PFSK-1 (cell line): ENCODE measurements around the gene DAGLB.

Experiments used
- POLR2AphosphoS5 ChIP-seq: IDR thresholded peaks from 2 replicates; pipeline ENCODE4 v1.6.1; 2012; ENCODE audit warnings: low read depth, mild to moderate bottlenecking, control low read depth, low read length, moderate library complexity
- SIN3A ChIP-seq: IDR thresholded peaks from 2 replicates; pipeline ENCODE4 v1.6.1; 2012; ENCODE audit warnings: mild to moderate bottlenecking, low read length, moderate library complexity, borderline replicate concordance; ENCODE audit not compliant: insufficient read depth
- TAF1 ChIP-seq: IDR thresholded peaks from 2 replicates; pipeline ENCODE4 v1.6.1; 2012; ENCODE audit warnings: low read length, control low read depth, borderline replicate concordance; ENCODE audit not compliant: insufficient read depth
- TF ChIP-seq, protein P1 (sequence below), 2 experiments: IDR thresholded peaks; 2 replicates each; pipeline versions ENCODE4 v1.6.1 to v1.8.0; 2011 to 2012; ENCODE audit warnings: low read depth in 2 of 2, low read length in 2 of 2, control low read depth in 1 of 2, inconsistent platforms in 1 of 2, mild to moderate bottlenecking in 1 of 2, moderate library complexity in 1 of 2; ENCODE audit not compliant: insufficient read depth in 1 of 2

DNA sequence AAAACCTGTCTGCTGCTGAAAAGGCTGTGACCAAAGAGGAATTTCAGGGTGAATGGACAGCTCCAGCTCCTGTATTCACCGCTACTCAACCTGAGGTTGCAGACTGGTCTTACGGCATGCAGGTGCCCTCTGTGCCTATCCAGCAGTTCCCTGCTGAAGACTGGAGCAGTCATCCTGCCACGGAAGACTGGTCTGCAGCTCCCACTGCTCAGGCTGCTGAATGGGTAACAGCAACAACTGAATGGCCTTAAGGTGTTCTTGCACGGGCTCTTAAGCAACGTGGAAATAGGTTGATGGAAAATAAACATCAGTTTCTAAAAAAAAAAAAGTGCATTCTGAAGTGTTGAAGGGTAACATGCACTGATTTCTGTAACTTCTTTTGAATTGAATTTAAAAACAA lies 82.3 kb downstream of the DAGLB start:
- no peak for TF ChIP-seq POLR2AphosphoS5
- no peak for TF ChIP-seq TAF1
- TF ChIP-seq SIN3A = no peak
- TF ChIP-seq, protein P1, sequence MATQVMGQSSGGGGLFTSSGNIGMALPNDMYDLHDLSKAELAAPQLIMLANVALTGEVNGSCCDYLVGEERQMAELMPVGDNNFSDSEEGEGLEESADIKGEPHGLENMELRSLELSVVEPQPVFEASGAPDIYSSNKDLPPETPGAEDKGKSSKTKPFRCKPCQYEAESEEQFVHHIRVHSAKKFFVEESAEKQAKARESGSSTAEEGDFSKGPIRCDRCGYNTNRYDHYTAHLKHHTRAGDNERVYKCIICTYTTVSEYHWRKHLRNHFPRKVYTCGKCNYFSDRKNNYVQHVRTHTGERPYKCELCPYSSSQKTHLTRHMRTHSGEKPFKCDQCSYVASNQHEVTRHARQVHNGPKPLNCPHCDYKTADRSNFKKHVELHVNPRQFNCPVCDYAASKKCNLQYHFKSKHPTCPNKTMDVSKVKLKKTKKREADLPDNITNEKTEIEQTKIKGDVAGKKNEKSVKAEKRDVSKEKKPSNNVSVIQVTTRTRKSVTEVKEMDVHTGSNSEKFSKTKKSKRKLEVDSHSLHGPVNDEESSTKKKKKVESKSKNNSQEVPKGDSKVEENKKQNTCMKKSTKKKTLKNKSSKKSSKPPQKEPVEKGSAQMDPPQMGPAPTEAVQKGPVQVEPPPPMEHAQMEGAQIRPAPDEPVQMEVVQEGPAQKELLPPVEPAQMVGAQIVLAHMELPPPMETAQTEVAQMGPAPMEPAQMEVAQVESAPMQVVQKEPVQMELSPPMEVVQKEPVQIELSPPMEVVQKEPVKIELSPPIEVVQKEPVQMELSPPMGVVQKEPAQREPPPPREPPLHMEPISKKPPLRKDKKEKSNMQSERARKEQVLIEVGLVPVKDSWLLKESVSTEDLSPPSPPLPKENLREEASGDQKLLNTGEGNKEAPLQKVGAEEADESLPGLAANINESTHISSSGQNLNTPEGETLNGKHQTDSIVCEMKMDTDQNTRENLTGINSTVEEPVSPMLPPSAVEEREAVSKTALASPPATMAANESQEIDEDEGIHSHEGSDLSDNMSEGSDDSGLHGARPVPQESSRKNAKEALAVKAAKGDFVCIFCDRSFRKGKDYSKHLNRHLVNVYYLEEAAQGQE (IDR thresholded peaks at IDR 0.05; ENCODE audit: insufficient read depth in 1 of 2, low read depth in 2 of 2, low read length in 2 of 2) = no peak
